PFSK-1 (cell line): ENCODE data around the gene SLC18A3.

Experiments
- FOXP2 ChIP-seq: optimal IDR thresholded peaks from 2 replicates; pipeline ENCODE3; 2011; ENCODE audit warnings: borderline replicate concordance, control low read depth, inconsistent platforms; ENCODE audit not compliant: insufficient read depth; ENCODE audit errors: extremely low read length, extremely low read depth
- POLR2AphosphoS5 ChIP-seq: IDR thresholded peaks from 2 replicates; pipeline ENCODE4 v1.6.1; 2012; ENCODE audit warnings: low read depth, mild to moderate bottlenecking, control low read depth, low read length, moderate library complexity
- SIN3A ChIP-seq: IDR thresholded peaks from 2 replicates; pipeline ENCODE4 v1.6.1; 2012; ENCODE audit warnings: mild to moderate bottlenecking, low read length, moderate library complexity, borderline replicate concordance; ENCODE audit not compliant: insufficient read depth
- TAF1 ChIP-seq: IDR thresholded peaks from 2 replicates; pipeline ENCODE4 v1.6.1; 2012; ENCODE audit warnings: low read length, control low read depth, borderline replicate concordance; ENCODE audit not compliant: insufficient read depth
- TF ChIP-seq, protein P1 (sequence below), 2 experiments: IDR thresholded peaks; 2 replicates each; pipeline versions ENCODE4 v1.6.1 to v1.8.0; 2011 to 2012; ENCODE audit warnings: low read depth in 2 of 2, low read length in 2 of 2, control low read depth in 1 of 2, inconsistent platforms in 1 of 2, mild to moderate bottlenecking in 1 of 2, moderate library complexity in 1 of 2; ENCODE audit not compliant: insufficient read depth in 1 of 2

The SLC18A3 gene

DNA sequence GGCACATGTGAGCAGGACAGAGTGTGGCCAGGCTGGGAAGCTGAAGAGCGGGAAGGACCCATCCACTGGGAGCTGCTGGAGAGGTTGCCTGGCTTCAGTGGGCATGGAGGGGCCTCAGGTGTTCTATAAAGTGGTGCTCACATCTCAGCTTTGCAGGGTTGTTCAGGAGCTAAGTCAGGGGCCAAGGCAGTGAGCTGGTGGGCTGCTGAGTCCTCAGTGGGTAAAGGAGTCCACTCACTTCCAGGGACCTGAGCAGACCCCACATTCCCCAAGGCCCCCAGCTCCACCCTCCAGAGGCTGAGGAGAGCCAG lies 40.6 kb downstream of the SLC18A3 start:
- TF ChIP-seq FOXP2 (no peak), POLR2AphosphoS5 (no peak), SIN3A (no peak), TAF1 (no peak)
- TF ChIP-seq, protein P1, sequence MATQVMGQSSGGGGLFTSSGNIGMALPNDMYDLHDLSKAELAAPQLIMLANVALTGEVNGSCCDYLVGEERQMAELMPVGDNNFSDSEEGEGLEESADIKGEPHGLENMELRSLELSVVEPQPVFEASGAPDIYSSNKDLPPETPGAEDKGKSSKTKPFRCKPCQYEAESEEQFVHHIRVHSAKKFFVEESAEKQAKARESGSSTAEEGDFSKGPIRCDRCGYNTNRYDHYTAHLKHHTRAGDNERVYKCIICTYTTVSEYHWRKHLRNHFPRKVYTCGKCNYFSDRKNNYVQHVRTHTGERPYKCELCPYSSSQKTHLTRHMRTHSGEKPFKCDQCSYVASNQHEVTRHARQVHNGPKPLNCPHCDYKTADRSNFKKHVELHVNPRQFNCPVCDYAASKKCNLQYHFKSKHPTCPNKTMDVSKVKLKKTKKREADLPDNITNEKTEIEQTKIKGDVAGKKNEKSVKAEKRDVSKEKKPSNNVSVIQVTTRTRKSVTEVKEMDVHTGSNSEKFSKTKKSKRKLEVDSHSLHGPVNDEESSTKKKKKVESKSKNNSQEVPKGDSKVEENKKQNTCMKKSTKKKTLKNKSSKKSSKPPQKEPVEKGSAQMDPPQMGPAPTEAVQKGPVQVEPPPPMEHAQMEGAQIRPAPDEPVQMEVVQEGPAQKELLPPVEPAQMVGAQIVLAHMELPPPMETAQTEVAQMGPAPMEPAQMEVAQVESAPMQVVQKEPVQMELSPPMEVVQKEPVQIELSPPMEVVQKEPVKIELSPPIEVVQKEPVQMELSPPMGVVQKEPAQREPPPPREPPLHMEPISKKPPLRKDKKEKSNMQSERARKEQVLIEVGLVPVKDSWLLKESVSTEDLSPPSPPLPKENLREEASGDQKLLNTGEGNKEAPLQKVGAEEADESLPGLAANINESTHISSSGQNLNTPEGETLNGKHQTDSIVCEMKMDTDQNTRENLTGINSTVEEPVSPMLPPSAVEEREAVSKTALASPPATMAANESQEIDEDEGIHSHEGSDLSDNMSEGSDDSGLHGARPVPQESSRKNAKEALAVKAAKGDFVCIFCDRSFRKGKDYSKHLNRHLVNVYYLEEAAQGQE (IDR thresholded peaks at IDR 0.05; ENCODE audit: insufficient read depth in 1 of 2, low read depth in 2 of 2, low read length in 2 of 2) = no peak

DNA sequence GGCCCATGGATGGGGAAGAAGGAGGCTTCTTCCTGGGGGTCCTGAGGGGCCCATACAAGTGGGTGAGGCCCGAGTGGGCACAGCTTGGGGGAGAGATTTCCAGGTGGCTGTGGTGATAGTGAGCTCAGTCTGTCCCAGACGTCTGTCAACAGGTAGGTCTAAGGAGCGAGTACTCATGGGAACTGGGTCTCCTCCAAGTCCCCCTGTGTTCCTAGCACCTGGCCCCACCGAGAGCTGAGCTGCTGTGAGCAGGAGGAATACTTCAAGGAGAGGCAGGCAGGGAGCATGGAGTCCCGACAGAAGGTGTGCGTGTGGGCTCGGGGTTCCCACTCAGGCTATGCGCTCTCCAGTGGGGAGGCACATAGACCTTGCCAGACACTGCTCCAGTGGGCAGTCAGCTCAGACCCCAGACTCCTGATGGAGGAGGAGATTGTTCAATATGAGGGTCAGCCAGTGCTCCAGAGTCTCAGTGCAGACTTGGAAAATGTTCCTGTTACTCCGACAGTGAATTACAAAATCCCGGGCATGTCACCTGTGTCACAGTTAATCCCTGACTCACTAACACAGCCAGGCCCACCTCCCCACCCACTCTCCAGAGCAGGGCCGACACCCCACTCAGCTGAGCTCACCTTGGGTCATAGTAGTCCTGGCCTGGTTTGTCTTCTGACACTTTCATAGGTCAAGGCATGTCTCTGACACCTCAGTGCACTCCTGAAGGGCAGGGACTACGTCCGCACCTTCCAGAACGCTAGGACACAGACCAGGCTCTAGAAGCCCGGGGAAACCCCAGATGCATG lies 41.1 kb downstream of the SLC18A3 start:
- TF ChIP-seq SIN3A (no peak), POLR2AphosphoS5 (no peak), TAF1 (no peak), FOXP2 (no peak)
- TF ChIP-seq, protein P1 (IDR thresholded peaks at IDR 0.05; ENCODE audit: insufficient read depth in 1 of 2, low read depth in 2 of 2, low read length in 2 of 2) = no peak

DNA sequence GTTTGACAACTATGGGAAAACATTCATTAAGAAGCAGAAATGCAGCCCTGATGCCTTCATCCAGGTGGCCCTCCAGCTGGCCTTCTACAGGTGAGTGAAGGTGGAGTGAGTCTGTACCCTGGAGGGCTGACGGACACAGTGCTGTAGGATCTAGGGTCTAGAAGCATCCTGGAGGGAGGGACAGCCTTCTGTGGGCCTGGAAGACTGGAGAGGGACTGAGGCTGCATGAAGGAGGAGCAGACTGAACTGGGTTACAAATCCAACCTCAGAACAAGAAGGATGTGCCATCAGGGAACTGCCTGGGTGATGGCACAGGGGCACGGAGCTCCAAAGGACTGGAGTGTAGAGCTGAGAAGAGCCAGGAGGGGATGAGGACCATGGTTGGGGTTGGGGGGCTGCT lies 41.8 kb downstream of the SLC18A3 start:
- no peak for TF ChIP-seq FOXP2
- TF ChIP-seq SIN3A = no peak
- TF ChIP-seq TAF1 = no peak
- TF ChIP-seq, protein P1 (IDR thresholded peaks at IDR 0.05; ENCODE audit: insufficient read depth in 1 of 2, low read depth in 2 of 2, low read length in 2 of 2) = no peak
- no peak for TF ChIP-seq POLR2AphosphoS5

DNA sequence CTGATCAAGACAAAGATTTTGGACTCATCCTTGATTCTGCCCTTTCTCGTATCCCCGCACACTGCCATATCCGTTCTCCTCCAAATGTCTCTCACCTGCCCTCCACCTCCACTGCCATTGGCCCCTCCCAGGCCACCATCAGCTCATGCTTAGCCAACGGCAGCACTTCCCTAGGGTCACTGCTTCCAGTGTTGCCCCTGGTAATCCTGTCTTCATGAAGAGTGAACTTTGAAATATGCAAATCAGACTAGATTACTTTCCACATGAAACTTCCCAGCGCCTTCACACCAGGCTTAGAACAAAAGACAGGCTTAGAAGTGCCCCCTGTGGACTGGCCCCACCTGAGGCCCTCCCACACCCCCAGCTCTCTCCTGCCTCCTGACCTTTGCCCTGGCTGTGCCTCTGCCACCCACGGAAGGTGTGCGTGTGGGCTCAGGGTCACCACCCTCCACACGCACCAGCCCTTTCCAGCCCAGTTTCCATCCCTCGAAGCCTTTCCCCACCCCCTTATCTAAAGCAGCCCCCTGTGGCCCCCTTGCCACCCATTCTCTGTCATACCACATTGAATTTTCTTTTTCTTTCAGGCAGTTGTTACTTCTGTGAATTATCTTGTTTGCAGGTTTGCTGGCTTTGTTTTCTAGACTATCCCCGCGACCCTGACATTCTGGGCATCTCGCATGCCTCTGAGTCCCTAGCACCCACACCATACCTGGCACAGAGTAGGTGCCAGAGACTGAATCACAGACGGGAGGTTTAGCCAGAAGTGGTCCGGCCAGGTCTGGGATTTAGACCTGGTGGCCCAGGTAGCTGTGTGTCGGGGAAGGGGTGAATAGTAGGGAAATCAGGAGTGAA lies 42.5 kb downstream of the SLC18A3 start:
- TF ChIP-seq, protein P1 (IDR thresholded peaks at IDR 0.05; ENCODE audit: insufficient read depth in 1 of 2, low read depth in 2 of 2, low read length in 2 of 2) = no peak
- TF ChIP-seq TAF1 = no peak
- no peak for TF ChIP-seq SIN3A
- no peak for TF ChIP-seq FOXP2
- TF ChIP-seq POLR2AphosphoS5 = no peak
